ENCODE results near the gene TDRD1.

Gene TDRD1

GRCh38 chr10:114166494-114166893 lies 12.7 kb upstream of the TDRD1 start:
- Histone ChIP-seq H3K9me3 (ENCODE audit: control extremely low read depth in 1 of 5, control insufficient read depth in 4 of 5, insufficient read depth in 2 of 5, low read depth in 1 of 5, low read length in 4 of 5) (peaks cover 0 to 8% (median 7%) of the 10 kb centered on the region in 5 experiments), H3K27ac (ENCODE audit: insufficient read depth in 1 of 2, low read depth in 1 of 2, low read length in 2 of 2, poor library complexity in 1 of 2, severe bottlenecking in 2 of 2) (no peak overlapping the region), H3K4me1 (ENCODE audit: control extremely low read depth in 1 of 4, control insufficient read depth in 4 of 4, insufficient read depth in 4 of 4, low read length in 3 of 4) (peaks cover 0 to 6% (median 0%) of the 10 kb centered on the region in 4 experiments), H3K4me3 (ENCODE audit: control insufficient read depth in 1 of 7, extremely low read depth in 1 of 7, insufficient read depth in 4 of 7, low read depth in 2 of 7, low read length in 6 of 7) (no peak overlapping the region), H3K27me3 (replicated peaks in 2 of 5; ENCODE audit: control insufficient read depth in 4 of 5, insufficient read depth in 5 of 5, low read length in 4 of 5) (no peaks in the 10 kb centered on the region), H3K36me3 (ENCODE audit: control insufficient read depth in 4 of 4, insufficient read depth in 4 of 4, low read length in 3 of 4) (peaks cover 0 to 6% (median 5%) of the 10 kb centered on the region in 4 experiments)
- ChIA-PET POLR2A (no interaction called here), CTCF (no interaction called here)
- DNase-seq, result no peak
- 94% methylated on average over 2 of the region's 3 CpGs for WGBS (ENCODE audit: insufficient coverage)

- POLR2A ChIA-PET, result interaction anchor here (0.6 kb wide), 1 partner anchor 11 kb away, joined by 5 read pairs; no protein-coding TSS in a partner anchor
- no peak for DNase-seq
- Histone ChIP-seq H3K4me1 (ENCODE audit: control extremely low read depth in 1 of 4, control insufficient read depth in 4 of 4, insufficient read depth in 4 of 4, low read length in 3 of 4) (peaks cover 6 to 15% (median 10%) of the 10 kb centered on the region in 4 experiments), H3K9me3 (ENCODE audit: control extremely low read depth in 1 of 5, control insufficient read depth in 4 of 5, insufficient read depth in 2 of 5, low read depth in 1 of 5, low read length in 4 of 5) (peaks cover 0 to 8% (median 7%) of the 10 kb centered on the region in 5 experiments), H3K36me3 (ENCODE audit: control insufficient read depth in 4 of 4, insufficient read depth in 4 of 4, low read length in 3 of 4) (peaks cover 0 to 6% (median 1%) of the 10 kb centered on the region in 4 experiments), H3K27ac (ENCODE audit: insufficient read depth in 1 of 2, low read depth in 1 of 2, low read length in 2 of 2, poor library complexity in 1 of 2, severe bottlenecking in 2 of 2) (no peak overlapping the region), H3K27me3 (replicated peaks in 2 of 5; ENCODE audit: control insufficient read depth in 4 of 5, insufficient read depth in 5 of 5, low read length in 4 of 5) (no peaks in the 10 kb centered on the region), H3K4me3 (ENCODE audit: control insufficient read depth in 1 of 7, extremely low read depth in 1 of 7, insufficient read depth in 4 of 7, low read depth in 2 of 7, low read length in 6 of 7) (no peak overlapping the region)
- 100% methylated on average over 2 of the region's 3 CpGs for WGBS (ENCODE audit: insufficient coverage)
- CTCF ChIA-PET, result no interaction called here
Measured at GRCh38 chr10:114167985-114168384, 11.2 kb upstream of the TDRD1 start.

- peak in 1 of 3 donors; percentile 28 for DNase-seq
- H3K27me3 ChIP-seq (replicated peaks in 2 of 5; ENCODE audit: control insufficient read depth in 4 of 5, insufficient read depth in 5 of 5, low read length in 4 of 5), result no peaks in the 10 kb centered on the region
- peaks cover 0 to 6% (median 1%) of the 10 kb centered on the region in 4 experiments for H3K36me3 ChIP-seq (ENCODE audit: control insufficient read depth in 4 of 4, insufficient read depth in 4 of 4, low read length in 3 of 4)
- CTCF ChIA-PET, result interaction anchor here (1.0 kb wide), 1 partner anchor 19 kb away, joined by 3 read pairs; no protein-coding TSS in a partner anchor
- WGBS (ENCODE audit: insufficient coverage), result 100% methylated on average over 1 of the region's 3 CpGs
- peaks cover 9 to 16% (median 12%) of the 10 kb centered on the region in 4 experiments for H3K4me1 ChIP-seq (ENCODE audit: control extremely low read depth in 1 of 4, control insufficient read depth in 4 of 4, insufficient read depth in 4 of 4, low read length in 3 of 4)
- no peak overlapping the region for H3K27ac ChIP-seq (ENCODE audit: insufficient read depth in 1 of 2, low read depth in 1 of 2, low read length in 2 of 2, poor library complexity in 1 of 2, severe bottlenecking in 2 of 2)
- H3K9me3 ChIP-seq (ENCODE audit: control extremely low read depth in 1 of 5, control insufficient read depth in 4 of 5, insufficient read depth in 2 of 5, low read depth in 1 of 5, low read length in 4 of 5), result peaks cover 0 to 8% (median 7%) of the 10 kb centered on the region in 5 experiments
- no peak overlapping the region for H3K4me3 ChIP-seq (ENCODE audit: control insufficient read depth in 1 of 7, extremely low read depth in 1 of 7, insufficient read depth in 4 of 7, low read depth in 2 of 7, low read length in 6 of 7)
- POLR2A ChIA-PET, result no interaction called here
Measured at GRCh38 chr10:114168450-114169009, 10.6 kb upstream of the TDRD1 start.

- Histone ChIP-seq H3K36me3 (ENCODE audit: control insufficient read depth in 4 of 4, insufficient read depth in 4 of 4, low read length in 3 of 4) (peaks cover 0 to 6% (median 1%) of the 10 kb centered on the region in 4 experiments), H3K27me3 (replicated peaks in 2 of 5; ENCODE audit: control insufficient read depth in 4 of 5, insufficient read depth in 5 of 5, low read length in 4 of 5) (no peaks in the 10 kb centered on the region), H3K4me1 (ENCODE audit: control extremely low read depth in 1 of 4, control insufficient read depth in 4 of 4, insufficient read depth in 4 of 4, low read length in 3 of 4) (peaks cover 12 to 24% (median 21%) of the 10 kb centered on the region in 4 experiments), H3K4me3 (ENCODE audit: control insufficient read depth in 1 of 7, extremely low read depth in 1 of 7, insufficient read depth in 4 of 7, low read depth in 2 of 7, low read length in 6 of 7) (peak overlapping the region in 2 of 7 experiments; percentile 11 to 93), H3K9me3 (ENCODE audit: control extremely low read depth in 1 of 5, control insufficient read depth in 4 of 5, insufficient read depth in 2 of 5, low read depth in 1 of 5, low read length in 4 of 5) (peaks cover 0 to 8% (median 7%) of the 10 kb centered on the region in 5 experiments), H3K27ac (ENCODE audit: insufficient read depth in 1 of 2, low read depth in 1 of 2, low read length in 2 of 2, poor library complexity in 1 of 2, severe bottlenecking in 2 of 2) (no peak overlapping the region)
- no peak for DNase-seq
- WGBS (ENCODE audit: insufficient coverage), result no CpG with 5 or more reads among the region's 1 CpG
- ChIA-PET CTCF (interaction anchor here (0.6 kb wide), 1 partner anchor 7 kb away, joined by 3 read pairs; no protein-coding TSS in a partner anchor), POLR2A (no interaction called here)
Measured at GRCh38 chr10:114172216-114172615, 6.9 kb upstream of the TDRD1 start.

- 75% methylated on average over 2 of the region's 9 CpGs for WGBS (ENCODE audit: insufficient coverage)
- Histone ChIP-seq H3K4me1 (ENCODE audit: control extremely low read depth in 1 of 4, control insufficient read depth in 4 of 4, insufficient read depth in 4 of 4, low read length in 3 of 4) (peaks cover 12 to 24% (median 21%) of the 10 kb centered on the region in 4 experiments), H3K36me3 (ENCODE audit: control insufficient read depth in 4 of 4, insufficient read depth in 4 of 4, low read length in 3 of 4) (peaks cover 0 to 6% (median 1%) of the 10 kb centered on the region in 4 experiments), H3K4me3 (ENCODE audit: control insufficient read depth in 1 of 7, extremely low read depth in 1 of 7, insufficient read depth in 4 of 7, low read depth in 2 of 7, low read length in 6 of 7) (peak overlapping the region; percentile 80 to 99 (median 97)), H3K9me3 (ENCODE audit: control extremely low read depth in 1 of 5, control insufficient read depth in 4 of 5, insufficient read depth in 2 of 5, low read depth in 1 of 5, low read length in 4 of 5) (peaks cover 0 to 8% (median 7%) of the 10 kb centered on the region in 5 experiments), H3K27me3 (replicated peaks in 2 of 5; ENCODE audit: control insufficient read depth in 4 of 5, insufficient read depth in 5 of 5, low read length in 4 of 5) (no peaks in the 10 kb centered on the region), H3K27ac (ENCODE audit: insufficient read depth in 1 of 2, low read depth in 1 of 2, low read length in 2 of 2, poor library complexity in 1 of 2, severe bottlenecking in 2 of 2) (peak overlapping the region; percentile 52 to 90)
- peak in 1 of 3 donors; percentile 13 for DNase-seq
- POLR2A ChIA-PET, result no interaction called here
- CTCF ChIA-PET, result interaction anchor here (1.0 kb wide), 1 partner anchor 17 kb away, joined by 3 read pairs; no protein-coding TSS in a partner anchor
Measured at GRCh38 chr10:114172776-114173602, 6.2 kb upstream of the TDRD1 start.

- 0% methylated on average over 18 of the region's 23 CpGs for WGBS (ENCODE audit: insufficient coverage)
- CTCF ChIA-PET, result interaction anchor here (0.7 to 1.0 kb wide), 2 partner anchors 18 to 71 kb away, joined by 3 to 4 read pairs; no protein-coding TSS in a partner anchor
- peak overlapping the region; percentile 52 to 90 for H3K27ac ChIP-seq (ENCODE audit: insufficient read depth in 1 of 2, low read depth in 1 of 2, low read length in 2 of 2, poor library complexity in 1 of 2, severe bottlenecking in 2 of 2)
- H3K36me3 ChIP-seq (ENCODE audit: control insufficient read depth in 4 of 4, insufficient read depth in 4 of 4, low read length in 3 of 4), result peaks cover 0 to 2% (median under 1%) of the 10 kb centered on the region in 4 experiments
- H3K27me3 ChIP-seq (replicated peaks in 2 of 5; ENCODE audit: control insufficient read depth in 4 of 5, insufficient read depth in 5 of 5, low read length in 4 of 5), result no peaks in the 10 kb centered on the region
- POLR2A ChIA-PET, result no interaction called here
- no peak for DNase-seq
- peaks cover 12 to 24% (median 21%) of the 10 kb centered on the region in 4 experiments for H3K4me1 ChIP-seq (ENCODE audit: control extremely low read depth in 1 of 4, control insufficient read depth in 4 of 4, insufficient read depth in 4 of 4, low read length in 3 of 4)
- H3K9me3 ChIP-seq (ENCODE audit: control extremely low read depth in 1 of 5, control insufficient read depth in 4 of 5, insufficient read depth in 2 of 5, low read depth in 1 of 5, low read length in 4 of 5), result peaks cover 0 to 7% (median 4%) of the 10 kb centered on the region in 5 experiments
- H3K4me3 ChIP-seq (ENCODE audit: control insufficient read depth in 1 of 7, extremely low read depth in 1 of 7, insufficient read depth in 4 of 7, low read depth in 2 of 7, low read length in 6 of 7), result peak overlapping the region; percentile 80 to 99 (median 97)
Measured at GRCh38 chr10:114173603-114173920, 5.6 kb upstream of the TDRD1 start.
